HEK293T (cell line): ENCODE measurements around the gene SCARB2.

ENCODE experiments used
- CTCF ChIA-PET: fragments of 350-600 bp; formaldehyde crosslinking; extraction: SDS; loops from one replicate; lab custom pipeline; 2021; ENCODE audit warnings: antibody characterized with exemption, inconsistent platforms; lab: Yijun Ruan, JAX
- POLR2A ChIA-PET: fragments of 350-600 bp; formaldehyde crosslinking; extraction: SDS; loops from one replicate; lab custom pipeline; 2020; ENCODE audit warnings: antibody characterized with exemption, inconsistent platforms; lab: Yijun Ruan, JAX
- DNase-seq: peaks from one replicate; pipeline ENCODE4 v3.0.0; 2012; ENCODE audit warnings: mixed read lengths; ENCODE audit errors: extremely low spot score
- ARNT ChIP-seq: fragments of 450-650 bp; IDR thresholded peaks from 2 replicates; pipeline ENCODE4 v1.6.1; 2017; ENCODE audit warnings: mild to moderate bottlenecking
- BHLHE40 ChIP-seq: fragments of 450-650 bp; IDR thresholded peaks from 2 replicates; pipeline ENCODE4 v1.6.1; 2016; ENCODE audit warnings: mild to moderate bottlenecking, moderate library complexity, borderline replicate concordance
- CTBP1 ChIP-seq: fragments of 450-650 bp; IDR thresholded peaks from 2 replicates; pipeline ENCODE4 v1.6.1; 2016; ENCODE audit warnings: borderline replicate concordance
- ELF4 ChIP-seq: fragments of 450-650 bp; IDR thresholded peaks from 2 replicates; pipeline ENCODE4 v1.6.1; 2017; ENCODE audit warnings: antibody characterized with exemption
- FOXA1 ChIP-seq: fragments of 450-650 bp; IDR thresholded peaks from 2 replicates; pipeline ENCODE4 v1.6.1; 2016; ENCODE audit warnings: mild to moderate bottlenecking
- FOXK2 ChIP-seq: fragments of 450-650 bp; IDR thresholded peaks from 2 replicates; pipeline ENCODE4 v1.6.1; 2016; ENCODE audit warnings: mild to moderate bottlenecking
- FOXM1 ChIP-seq: fragments of 450-650 bp; IDR thresholded peaks from 2 replicates; pipeline ENCODE4 v1.6.1; 2017; ENCODE audit warnings: mild to moderate bottlenecking, borderline replicate concordance
- HDGF ChIP-seq: fragments of 450-650 bp; IDR thresholded peaks from 2 replicates; pipeline ENCODE4 v1.6.1; 2017; ENCODE audit warnings: antibody characterized with exemption, borderline replicate concordance
- L3MBTL2 ChIP-seq: fragments of 450-650 bp; conservative IDR thresholded peaks from 2 replicates; pipeline ENCODE4 v1.6.1; 2016; ENCODE audit warnings: mild to moderate bottlenecking
- LEF1 ChIP-seq: fragments of 450-650 bp; IDR thresholded peaks from 2 replicates; pipeline ENCODE4 v1.6.1; 2017; ENCODE audit warnings: mild to moderate bottlenecking, borderline replicate concordance
- NFRKB ChIP-seq: fragments of 450-650 bp; IDR thresholded peaks from 2 replicates; pipeline ENCODE4 v1.6.1; 2016; ENCODE audit warnings: mild to moderate bottlenecking, moderate library complexity
- SP1 ChIP-seq: fragments of 450-650 bp; IDR thresholded peaks from 2 replicates; pipeline ENCODE4 v1.6.1; 2017
- SUZ12 ChIP-seq: fragments of 450-650 bp; IDR thresholded peaks from 2 replicates; pipeline ENCODE4 v1.6.1; 2016; ENCODE audit warnings: mild to moderate bottlenecking
- TARDBP ChIP-seq: fragments of 450-650 bp; IDR thresholded peaks from 2 replicates; pipeline ENCODE4 v1.6.1; 2016
- ZNF384 ChIP-seq: fragments of 450-650 bp; IDR thresholded peaks from 2 replicates; pipeline ENCODE4 v1.6.1; 2016
- TF ChIP-seq, protein P1 (sequence below): fragments of 450-650 bp; IDR thresholded peaks from 2 replicates; pipeline ENCODE4 v1.6.1; 2016

Gene SCARB2

DNA sequence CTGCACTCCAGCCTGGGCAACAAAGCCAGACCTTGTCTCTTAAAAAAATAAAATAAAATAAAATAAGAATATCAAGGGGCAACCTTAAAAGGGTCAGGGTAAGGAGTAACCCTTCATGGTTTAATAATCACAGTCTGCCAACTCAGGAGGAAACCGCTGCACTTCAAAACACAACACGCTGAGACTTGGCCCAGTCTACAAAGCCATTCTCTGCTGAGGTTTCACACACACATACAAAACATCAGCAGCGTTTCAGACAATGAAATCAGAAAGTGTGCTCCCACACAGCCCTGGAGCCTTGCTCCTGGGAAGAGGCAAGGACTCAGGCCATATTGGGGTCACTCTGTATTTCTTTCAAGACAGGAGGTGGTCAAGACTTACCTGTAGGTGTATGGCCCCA, 18.3 kb downstream of the SCARB2 start:
- no peak for DNase-seq
- ChIA-PET CTCF (no interaction called here), POLR2A (no interaction called here)
- no peak for TF ChIP-seq FOXK2
- TF ChIP-seq CTBP1 = no peak
- no peak for TF ChIP-seq ARNT
- TF ChIP-seq TARDBP = no peak
- TF ChIP-seq FOXM1 = no peak
- TF ChIP-seq LEF1 = no peak
- TF ChIP-seq SUZ12 = no peak
- TF ChIP-seq, protein P1, sequence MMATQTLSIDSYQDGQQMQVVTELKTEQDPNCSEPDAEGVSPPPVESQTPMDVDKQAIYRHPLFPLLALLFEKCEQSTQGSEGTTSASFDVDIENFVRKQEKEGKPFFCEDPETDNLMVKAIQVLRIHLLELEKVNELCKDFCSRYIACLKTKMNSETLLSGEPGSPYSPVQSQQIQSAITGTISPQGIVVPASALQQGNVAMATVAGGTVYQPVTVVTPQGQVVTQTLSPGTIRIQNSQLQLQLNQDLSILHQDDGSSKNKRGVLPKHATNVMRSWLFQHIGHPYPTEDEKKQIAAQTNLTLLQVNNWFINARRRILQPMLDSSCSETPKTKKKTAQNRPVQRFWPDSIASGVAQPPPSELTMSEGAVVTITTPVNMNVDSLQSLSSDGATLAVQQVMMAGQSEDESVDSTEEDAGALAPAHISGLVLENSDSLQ = no peak
- TF ChIP-seq HDGF = no peak
- no peak for TF ChIP-seq ELF4
- no peak for TF ChIP-seq NFRKB
- no peak for TF ChIP-seq L3MBTL2
- TF ChIP-seq ZNF384 = no peak
- no peak for TF ChIP-seq FOXA1
- TF ChIP-seq SP1 = no peak
- TF ChIP-seq BHLHE40 = no peak

DNA sequence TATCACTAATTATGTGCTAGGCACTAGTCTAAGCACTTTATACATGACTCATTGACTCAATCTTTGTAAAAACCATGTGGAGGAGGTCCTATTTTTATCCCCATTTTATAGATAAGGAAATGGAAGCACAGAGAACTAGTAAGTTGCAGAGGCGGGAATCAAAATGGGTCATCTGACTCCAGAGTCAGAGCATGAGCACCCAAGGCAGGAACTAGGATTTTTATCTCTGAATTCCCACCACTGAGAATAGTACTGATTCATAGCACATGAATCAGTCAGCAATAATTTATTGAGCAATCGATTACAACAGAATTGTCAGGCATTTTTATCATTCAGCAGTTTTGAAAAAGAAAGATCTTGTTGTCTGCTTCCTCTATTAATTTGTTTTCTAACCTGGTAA, 19.3 kb downstream of the SCARB2 start:
- TF ChIP-seq SP1 (no peak), ARNT (no peak), FOXK2 (no peak), L3MBTL2 (no peak), TARDBP (no peak), LEF1 (no peak), ELF4 (no peak)
- no peak for DNase-seq
- CTCF ChIA-PET = no interaction called here
- POLR2A ChIA-PET = no interaction called here

DNA sequence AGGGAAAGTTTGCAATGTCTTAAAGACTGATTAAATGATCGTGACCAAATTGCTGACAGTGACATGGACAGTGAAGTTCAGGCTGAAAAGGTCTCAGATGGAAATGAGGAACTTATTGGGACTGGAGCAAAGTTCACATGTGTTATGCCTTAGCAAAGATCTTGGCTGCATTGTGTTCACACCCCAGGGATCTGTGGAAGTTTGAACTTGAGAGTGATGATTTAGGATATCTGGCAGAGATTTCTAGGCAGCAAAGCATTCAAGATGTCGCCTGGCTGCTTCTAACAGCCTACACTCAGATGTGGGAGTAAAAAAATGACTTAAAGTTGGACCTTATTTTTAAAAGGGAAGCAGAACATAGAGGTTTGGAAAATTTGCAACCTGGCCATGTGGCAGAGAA, 21.4 kb downstream of the SCARB2 start:
- POLR2A ChIA-PET = no interaction called here
- CTCF ChIA-PET = no interaction called here
- TF ChIP-seq TARDBP (no peak), ARNT (no peak), FOXM1 (no peak), SP1 (no peak), ZNF384 (no peak), FOXA1 (no peak), HDGF (no peak), ELF4 (no peak), BHLHE40 (no peak)
- no peak for DNase-seq

DNA sequence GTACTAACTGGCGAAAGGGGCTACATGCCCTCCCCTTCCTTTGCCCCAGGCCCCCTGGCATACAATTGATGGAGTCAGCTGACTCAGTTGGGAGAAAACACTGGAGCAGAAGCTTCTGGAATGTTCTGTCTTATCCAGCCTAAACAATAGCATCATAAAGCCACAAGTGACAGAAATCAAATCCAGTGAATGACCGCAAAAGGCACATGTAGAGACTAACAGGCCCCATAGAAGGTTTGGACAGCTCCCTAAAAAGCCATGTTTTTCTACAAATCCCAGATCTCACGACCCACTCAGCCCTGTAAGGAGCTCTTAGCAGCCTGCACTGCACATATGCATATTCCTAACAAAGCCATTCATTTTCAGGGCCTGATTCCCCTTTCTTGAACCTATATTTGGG, 25.1 kb downstream of the SCARB2 start:
- ChIA-PET POLR2A (no interaction called here), CTCF (interaction anchor here (0.8 kb wide), 1 partner anchor 8 kb away, joined by 3 read pairs; no protein-coding TSS in a partner anchor)
- no peak for DNase-seq
- TF ChIP-seq SP1 (no peak), LEF1 (no peak), ZNF384 (no peak), FOXA1 (no peak), ARNT (no peak), ELF4 (no peak), HDGF (no peak), NFRKB (no peak)
- TF ChIP-seq, protein P1 = no peak

DNA sequence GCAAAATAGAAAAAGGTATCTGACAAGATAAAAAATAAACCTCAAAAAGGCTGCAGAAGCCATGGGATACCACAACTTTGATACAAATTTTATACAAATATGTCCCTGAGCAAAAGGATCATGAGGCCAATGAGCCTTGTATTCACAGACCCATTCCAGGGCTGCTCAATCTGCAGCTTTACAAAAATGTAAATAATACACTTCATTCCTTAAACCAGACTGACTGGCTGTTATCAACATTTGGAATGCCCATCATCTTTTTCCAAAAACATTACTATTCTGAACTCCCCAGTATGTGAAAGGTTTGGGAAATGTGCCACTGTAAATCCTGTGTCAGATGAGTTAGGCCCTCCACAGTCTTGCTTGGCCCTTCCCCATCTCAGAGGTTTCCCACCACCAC, 25.5 kb downstream of the SCARB2 start:
- DNase-seq = no peak
- ChIA-PET POLR2A (no interaction called here), CTCF (interaction anchor here (0.8 kb wide), 1 partner anchor 8 kb away, joined by 3 read pairs; no protein-coding TSS in a partner anchor)

DNA sequence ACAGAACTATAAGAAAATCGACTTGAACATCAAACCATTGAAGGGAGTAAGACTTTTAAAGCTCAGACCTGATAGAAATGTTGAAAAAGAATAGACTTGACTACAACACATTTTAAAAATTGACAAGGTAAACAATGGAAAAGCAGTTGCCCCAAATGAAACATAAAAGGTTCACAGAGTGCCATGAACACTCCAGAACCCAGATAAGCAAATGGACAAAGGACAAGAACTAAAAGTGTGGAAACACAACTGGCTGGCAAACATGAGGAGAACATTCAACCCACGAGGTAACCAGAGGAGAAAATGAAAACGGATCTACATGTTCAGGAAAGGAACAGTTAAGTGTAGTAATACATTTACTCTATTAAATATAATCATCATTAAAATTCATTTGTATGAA, 26.5 kb downstream of the SCARB2 start:
- CTCF ChIA-PET = no interaction called here
- no peak for TF ChIP-seq HDGF
- no peak for TF ChIP-seq FOXK2
- TF ChIP-seq ELF4 = no peak
- no peak for TF ChIP-seq LEF1
- no peak for TF ChIP-seq SP1
- no peak for TF ChIP-seq FOXA1
- TF ChIP-seq ZNF384 = no peak
- TF ChIP-seq, protein P1 = no peak
- no peak for TF ChIP-seq CTBP1
- TF ChIP-seq TARDBP = no peak
- TF ChIP-seq L3MBTL2 = no peak
- TF ChIP-seq ARNT = no peak
- no peak for TF ChIP-seq NFRKB
- no peak for TF ChIP-seq BHLHE40
- TF ChIP-seq SUZ12 = no peak
- no peak for TF ChIP-seq FOXM1
- no peak for DNase-seq
- POLR2A ChIA-PET = no interaction called here

More for the DNA sequence above, 25.5 kb downstream of the SCARB2 start:
- TF ChIP-seq ARNT (no peak), SP1 (no peak), TARDBP (no peak), HDGF (no peak), ZNF384 (no peak)

DNA sequence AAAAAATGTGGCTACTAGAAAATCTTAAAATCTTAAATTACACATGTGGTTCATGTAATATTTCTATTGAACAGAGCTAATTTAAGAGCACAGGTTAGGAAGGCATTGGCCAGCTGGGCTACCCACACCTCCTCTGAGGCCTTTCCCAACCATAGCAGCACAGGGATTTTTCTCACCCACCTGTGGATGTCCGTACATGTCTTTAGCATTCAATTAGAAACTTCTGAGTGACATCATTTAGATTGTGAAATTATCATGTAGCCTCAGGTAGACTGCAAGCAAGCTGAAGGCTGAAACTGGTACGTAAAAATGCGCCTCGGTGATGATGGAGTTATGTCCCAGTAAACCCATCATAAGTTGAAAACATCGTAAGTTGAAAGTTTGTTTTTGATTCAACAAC, 31.2 kb downstream of the SCARB2 start:
- POLR2A ChIA-PET = no interaction called here
- CTCF ChIA-PET = interaction anchor here (3.5 kb wide), 1 partner anchor 195 kb away, joined by 43 read pairs; no protein-coding TSS in a partner anchor
- no peak for TF ChIP-seq ELF4
- no peak for TF ChIP-seq FOXM1
- no peak for TF ChIP-seq CTBP1
- TF ChIP-seq, protein P1 = no peak
- no peak for TF ChIP-seq HDGF
- TF ChIP-seq TARDBP = no peak
- no peak for TF ChIP-seq ARNT
- no peak for TF ChIP-seq NFRKB
- TF ChIP-seq SP1 = no peak
- no peak for TF ChIP-seq SUZ12
- TF ChIP-seq FOXA1 = no peak
- no peak for TF ChIP-seq LEF1
- DNase-seq = no peak
